Activated T-helper 2 cell treated with anti-CD3 and anti-CD28 coated beads, Interferon-gamma antibody, Interleukin-2, Interleukin-4, amounts not matched to agents 10 μg/mL and 5 μg/mL and 100 μg/mL, durations not matched to agents 14 hours and 24 hours and 36 hours (primary cell): ENCODE measurements around the gene SULT2A1. TPM values are rescaled to one million over a fixed set of nuclear protein-coding genes. Genes with fewer than 3 reads are reported as not detected.

Experiments
- total RNA-seq: library from RNA; stranded (reverse); gene quantifications from 2 replicates; pipeline ENCODE4 v1.2.3, GENCODE V29; 2022

Gene SULT2A1
- total RNA-seq, 1 donor from 2014 or later, result not detected

Other genes starting within 250 kb of the SULT2A1 start
- gene EHD2, start 172.9 kb downstream of the SULT2A1 start, total RNA-seq, result 1.4 TPM in 2 replicates
- gene NOP53, start 140.8 kb downstream of the SULT2A1 start, total RNA-seq, result 266 and 269 TPM in 2 replicates
- 89.0 and 98.3 TPM in 2 replicates for gene SELENOW, start 107.6 kb downstream of the SULT2A1 start, total RNA-seq
- gene TPRX1, start 81.8 kb downstream of the SULT2A1 start, total RNA-seq, result not detected in 2 replicates
- gene CRX, start 64.4 kb downstream of the SULT2A1 start, total RNA-seq, result not detected in 2 replicates
- gene TPRX2, start 27.1 kb downstream of the SULT2A1 start, total RNA-seq, result not detected in 2 replicates
- not detected in 2 replicates for gene BSPH1, start 105.9 kb upstream of the SULT2A1 start, total RNA-seq
- not detected in 2 replicates for gene ELSPBP1, start 108.3 kb upstream of the SULT2A1 start, total RNA-seq
- gene CABP5, start 157.8 kb upstream of the SULT2A1 start, total RNA-seq, result not detected in 2 replicates
- 11.3 and 11.4 TPM in 2 replicates for gene PLA2G4C, start 224.5 kb upstream of the SULT2A1 start, total RNA-seq